HCT116 (cell line): ENCODE results near the gene COL1A1. TPM values are rescaled to one million over a fixed set of nuclear protein-coding genes. Genes with fewer than 3 reads are reported as not detected.

ENCODE experiments used
- ATAC-seq: fragments of 200-7000 bp; cut with Tn5 transposase; 2 replicates; pipeline ENCODE4 v1.9.1; 2020; ENCODE audit warnings: mild to moderate bottlenecking, moderate library complexity
- BruUV-seq: library from RNA; stranded (reverse); fragments of 400-500 nt; replicated peaks from 2 replicates; lab custom pipeline; 2021; lab: Mats Ljungman, UMichigan
- CTCF ChIA-PET: fragments of 300-600 bp; sonication (Branson Sonifier 250); formaldehyde crosslinking; loops from one replicate; lab custom pipeline; 2021; ENCODE audit warnings: antibody characterized with exemption; lab: Charles Lee
- POLR2A ChIA-PET: fragments of 300-600, 350-600 bp; sonication (Branson Sonifier 250); formaldehyde crosslinking; loops from one replicate; lab custom pipeline; 2021; ENCODE audit warnings: antibody characterized with exemption; lab: Charles Lee
- RAD21 ChIA-PET, 2 experiments: fragments of 300-600 bp; sonication (Branson Sonifier 250); formaldehyde crosslinking; loops; one replicate each; lab custom pipeline; 2023; ENCODE audit warnings: low total read pairs in 2 of 2; ENCODE audit not compliant: uncharacterized antibody in 2 of 2, unreplicated experiment in 2 of 2, low non-redundant PET in 1 of 2; lab: Charles Lee
- DNase-seq: peaks from one replicate; pipeline ENCODE4 v3.0.0-alpha.2; 2010; ENCODE audit warnings: low read depth, low spot score
- H2AFZ ChIP-seq: fragments of 200-600 bp; shearing (Covaris generic), sonication (generic); 2 replicates; pipeline ENCODE4 v1.6.1; 2017; ENCODE audit warnings: low read depth, mixed run types, mixed read lengths, antibody characterized with exemption, low read length; ENCODE audit not compliant: poor library complexity, severe bottlenecking
- H3K27ac ChIP-seq: 2 replicates; pipeline ENCODE4 v1.5.1; 2012; ENCODE audit warnings: low read depth, low read length
- H3K27me3 ChIP-seq: fragments of 200-600 bp; sonication (generic); 2 replicates; pipeline ENCODE4 v1.6.1; 2016; ENCODE audit warnings: mixed run types, low read length, mixed read lengths; ENCODE audit not compliant: insufficient read depth
- H3K36me3 ChIP-seq, 2 experiments: fragments of 200-500 bp in 1 of 2; fragments of 200-600 bp in 1 of 2; sonication (Bioruptor generic) in 1 of 2; sonication (generic) in 1 of 2; 2 replicates each; pipeline versions ENCODE4 v1.5.1 to v1.6.1; 2014 to 2016; ENCODE audit warnings: low read length in 2 of 2, inconsistent platforms in 1 of 2, mixed read lengths in 1 of 2, mixed run types in 1 of 2; ENCODE audit not compliant: insufficient read depth in 2 of 2, control insufficient read depth in 1 of 2
- H3K4me1 ChIP-seq, 2 experiments: fragments of 200-600 bp in 1 of 2; sonication (generic) in 1 of 2; 2 replicates each; pipeline versions ENCODE4 v1.5.1 to v1.6.1; 2012 to 2017; ENCODE audit warnings: low read length in 2 of 2, inconsistent platforms in 1 of 2, mild to moderate bottlenecking in 1 of 2, mixed read lengths in 1 of 2, mixed run types in 1 of 2, moderate library complexity in 1 of 2; ENCODE audit not compliant: insufficient read depth in 2 of 2, control insufficient read depth in 1 of 2
- H3K4me2 ChIP-seq: fragments of 200-600 bp; sonication (generic); 2 replicates; pipeline ENCODE4 v1.6.1; 2017; ENCODE audit warnings: mixed run types, low read length, mixed read lengths
- H3K4me3 ChIP-seq, 2 experiments: fragments of 200-600 bp in 1 of 2; sonication (generic) in 1 of 2; replicated peaks in 1 of 2; 2 replicates each; pipeline ENCODE4 v1.5.1; 2011 to 2016; ENCODE audit warnings: low read length in 2 of 2, control low read depth in 1 of 2, low read depth in 1 of 2, mild to moderate bottlenecking in 1 of 2, mixed read lengths in 1 of 2, mixed run types in 1 of 2
- H3K79me2 ChIP-seq: fragments of 200-600 bp; sonication (generic); 2 replicates; pipeline ENCODE4 v1.6.1; 2017; ENCODE audit warnings: mild to moderate bottlenecking, mixed run types, low read length, moderate library complexity, mixed read lengths; ENCODE audit not compliant: insufficient read depth
- H3K9ac ChIP-seq: fragments of 200-600 bp; sonication (generic); 2 replicates; pipeline ENCODE4 v1.6.1; 2016; ENCODE audit warnings: low read length, mixed read lengths
- H3K9me2 ChIP-seq: fragments of 200-600 bp; sonication (generic), shearing (Covaris generic); 2 replicates; pipeline ENCODE4 v1.6.1; 2017; ENCODE audit warnings: mixed run types, mild to moderate bottlenecking, moderate library complexity; ENCODE audit not compliant: insufficient read depth
- H3K9me3 ChIP-seq, 2 experiments: fragments of 200-500 bp in 1 of 2; fragments of 200-600 bp in 1 of 2; sonication (Bioruptor generic) in 1 of 2; sonication (generic) in 1 of 2; 2 replicates each; pipeline ENCODE4 v1.6.1; 2014 to 2017; ENCODE audit warnings: low read length in 2 of 2, mixed read lengths in 2 of 2, inconsistent platforms in 1 of 2, low read depth in 1 of 2, mild to moderate bottlenecking in 1 of 2, mixed run types in 1 of 2, moderate library complexity in 1 of 2; ENCODE audit not compliant: control insufficient read depth in 1 of 2, insufficient read depth in 1 of 2
- H4K20me1 ChIP-seq: fragments of 200-600 bp; sonication (generic), shearing (Covaris generic); 2 replicates; pipeline ENCODE4 v1.6.1; 2017; ENCODE audit warnings: mixed run types, mild to moderate bottlenecking, moderate library complexity; ENCODE audit not compliant: insufficient read depth
- CBX3 ChIP-seq: IDR thresholded peaks from 2 replicates; pipeline ENCODE4 v1.6.1; 2012; ENCODE audit warnings: low read depth
- EGR1 ChIP-seq: IDR thresholded peaks from 2 replicates; pipeline ENCODE4 v1.6.1; 2012; ENCODE audit warnings: low read depth
- ELF1 ChIP-seq: IDR thresholded peaks from 2 replicates; pipeline ENCODE4 v1.6.1; 2012; ENCODE audit warnings: low read depth, borderline replicate concordance
- EZH2phosphoT487 ChIP-seq: fragments of 200-600 bp; IDR thresholded peaks from 2 replicates; pipeline ENCODE4 v1.6.1; 2018; ENCODE audit warnings: antibody characterized with exemption, borderline replicate concordance
- FOSL1 ChIP-seq: IDR thresholded peaks from 2 replicates; pipeline ENCODE4 v1.6.1; 2012; ENCODE audit warnings: low read depth
- POLR2A ChIP-seq: IDR thresholded peaks from 2 replicates; pipeline ENCODE4 v1.7.0; 2011; ENCODE audit warnings: borderline replicate concordance; ENCODE audit not compliant: insufficient read depth, insufficient read length; ENCODE audit errors: extremely low read depth
- POLR2AphosphoS5 ChIP-seq: IDR thresholded peaks from 2 replicates; pipeline ENCODE4 v1.6.1; 2011; ENCODE audit warnings: mild to moderate bottlenecking, low read depth, low read length, moderate library complexity
- RAD21 ChIP-seq: IDR thresholded peaks from 2 replicates; pipeline ENCODE4 v1.6.1; 2012; ENCODE audit warnings: low read depth, mild to moderate bottlenecking
- SIN3A ChIP-seq: IDR thresholded peaks from 2 replicates; pipeline ENCODE4 v1.6.1; 2012; ENCODE audit warnings: low read depth
- SP1 ChIP-seq: IDR thresholded peaks from 2 replicates; pipeline ENCODE4 v1.6.1; 2012; ENCODE audit warnings: low read depth
- TCF7L2 ChIP-seq: IDR thresholded peaks from 2 replicates; pipeline ENCODE4 v1.7.0; 2011; ENCODE audit warnings: borderline replicate concordance, inconsistent platforms; ENCODE audit not compliant: insufficient read depth, insufficient read length; ENCODE audit errors: extremely low read depth
- ZFX ChIP-seq: fragments of 450-650 bp; IDR thresholded peaks from 2 replicates; pipeline ENCODE4 v1.6.1; 2017
- intact Hi-C: fragments of 100-400 bp; cut with micrococcal nuclease; formaldehyde crosslinking; loops from 2 replicates; pipeline ENCODE4 v1.10.0; 2022
- total RNA-seq: library from RNA; stranded (reverse); gene quantifications from one replicate; pipeline ENCODE4 v1.2.1, GENCODE V29; 2021; ENCODE audit not compliant: unreplicated experiment
- TF ChIP-seq, protein P1 (sequence below): IDR thresholded peaks from 2 replicates; pipeline ENCODE4 v1.6.1; 2012; ENCODE audit warnings: low read depth
- TF ChIP-seq, protein P2 (sequence below): IDR thresholded peaks from 2 replicates; pipeline ENCODE4 v1.6.1; 2012
- TF ChIP-seq, protein P3 (sequence below): IDR thresholded peaks from 2 replicates; pipeline ENCODE4 v1.6.1; 2011; ENCODE audit warnings: mild to moderate bottlenecking, low read length, moderate library complexity; ENCODE audit not compliant: insufficient replicate concordance; ENCODE audit errors: extremely low read depth
- TF ChIP-seq, protein P4 (sequence below): IDR thresholded peaks from 2 replicates; pipeline ENCODE4 v1.6.1; 2012

COL1A1 gene
- total RNA-seq, 1 experiment from 2014 or later, result 33.6 TPM

DNA sequence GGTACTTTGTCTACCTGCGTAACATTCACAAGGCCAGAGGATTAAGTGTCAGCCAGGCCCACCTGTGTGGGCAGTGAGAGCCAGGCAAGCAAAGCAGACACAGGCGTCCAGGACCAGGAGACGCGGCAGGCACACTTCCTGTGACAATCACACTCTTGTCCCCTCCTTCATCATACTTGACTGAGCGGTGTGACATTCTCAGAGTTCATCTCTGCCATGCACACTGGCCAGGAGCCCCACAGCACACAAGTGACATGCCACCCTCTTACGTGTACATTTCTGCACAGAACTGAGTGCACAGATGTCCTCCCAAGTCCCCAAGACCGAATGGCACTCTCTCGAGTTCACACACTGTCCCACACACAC, 59.7 kb downstream of the COL1A1 start:
- ChIA-PET CTCF (interaction anchor here (0.9 to 1.8 kb wide), 3 partner anchors 10 to 28 kb away, joined by 3 to 5 read pairs (median 5); no protein-coding TSS in a partner anchor), POLR2A (interaction anchor here (1.1 kb wide), 1 partner anchor 10 kb away, joined by 3 read pairs; no protein-coding TSS in a partner anchor), RAD21 (no interaction called here)
- H3K4me1 ChIP-seq, result peaks cover 0 to 10% of the 10 kb centered on the region in 2 experiments; a peak in 2 of 4 replicates
- intact Hi-C loops, result no loop called here
- no TSS peak for BruUV-seq
- H3K27me3 ChIP-seq, result no peaks in the 10 kb centered on the region
- no peaks in the 10 kb centered on the region for H3K9me2 ChIP-seq
- H3K9ac ChIP-seq, result no peak overlapping the region
- no peak overlapping the region for H2AFZ ChIP-seq
- H3K4me2 ChIP-seq, result no peak overlapping the region
- no peak overlapping the region for H3K27ac ChIP-seq
- no peak for DNase-seq
- TF ChIP-seq ELF1 (no peak), EGR1 (no peak), CBX3 (no peak), POLR2AphosphoS5 (no peak), RAD21 (no peak), EZH2phosphoT487 (no peak), TCF7L2 (no peak), POLR2A (no peak), ZFX (no peak), FOSL1 (no peak), SIN3A (no peak), SP1 (no peak)
- TF ChIP-seq, protein P1, sequence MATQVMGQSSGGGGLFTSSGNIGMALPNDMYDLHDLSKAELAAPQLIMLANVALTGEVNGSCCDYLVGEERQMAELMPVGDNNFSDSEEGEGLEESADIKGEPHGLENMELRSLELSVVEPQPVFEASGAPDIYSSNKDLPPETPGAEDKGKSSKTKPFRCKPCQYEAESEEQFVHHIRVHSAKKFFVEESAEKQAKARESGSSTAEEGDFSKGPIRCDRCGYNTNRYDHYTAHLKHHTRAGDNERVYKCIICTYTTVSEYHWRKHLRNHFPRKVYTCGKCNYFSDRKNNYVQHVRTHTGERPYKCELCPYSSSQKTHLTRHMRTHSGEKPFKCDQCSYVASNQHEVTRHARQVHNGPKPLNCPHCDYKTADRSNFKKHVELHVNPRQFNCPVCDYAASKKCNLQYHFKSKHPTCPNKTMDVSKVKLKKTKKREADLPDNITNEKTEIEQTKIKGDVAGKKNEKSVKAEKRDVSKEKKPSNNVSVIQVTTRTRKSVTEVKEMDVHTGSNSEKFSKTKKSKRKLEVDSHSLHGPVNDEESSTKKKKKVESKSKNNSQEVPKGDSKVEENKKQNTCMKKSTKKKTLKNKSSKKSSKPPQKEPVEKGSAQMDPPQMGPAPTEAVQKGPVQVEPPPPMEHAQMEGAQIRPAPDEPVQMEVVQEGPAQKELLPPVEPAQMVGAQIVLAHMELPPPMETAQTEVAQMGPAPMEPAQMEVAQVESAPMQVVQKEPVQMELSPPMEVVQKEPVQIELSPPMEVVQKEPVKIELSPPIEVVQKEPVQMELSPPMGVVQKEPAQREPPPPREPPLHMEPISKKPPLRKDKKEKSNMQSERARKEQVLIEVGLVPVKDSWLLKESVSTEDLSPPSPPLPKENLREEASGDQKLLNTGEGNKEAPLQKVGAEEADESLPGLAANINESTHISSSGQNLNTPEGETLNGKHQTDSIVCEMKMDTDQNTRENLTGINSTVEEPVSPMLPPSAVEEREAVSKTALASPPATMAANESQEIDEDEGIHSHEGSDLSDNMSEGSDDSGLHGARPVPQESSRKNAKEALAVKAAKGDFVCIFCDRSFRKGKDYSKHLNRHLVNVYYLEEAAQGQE, result no peak
- TF ChIP-seq, protein P2, sequence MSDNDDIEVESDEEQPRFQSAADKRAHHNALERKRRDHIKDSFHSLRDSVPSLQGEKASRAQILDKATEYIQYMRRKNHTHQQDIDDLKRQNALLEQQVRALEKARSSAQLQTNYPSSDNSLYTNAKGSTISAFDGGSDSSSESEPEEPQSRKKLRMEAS, result no peak
- TF ChIP-seq, protein P3, sequence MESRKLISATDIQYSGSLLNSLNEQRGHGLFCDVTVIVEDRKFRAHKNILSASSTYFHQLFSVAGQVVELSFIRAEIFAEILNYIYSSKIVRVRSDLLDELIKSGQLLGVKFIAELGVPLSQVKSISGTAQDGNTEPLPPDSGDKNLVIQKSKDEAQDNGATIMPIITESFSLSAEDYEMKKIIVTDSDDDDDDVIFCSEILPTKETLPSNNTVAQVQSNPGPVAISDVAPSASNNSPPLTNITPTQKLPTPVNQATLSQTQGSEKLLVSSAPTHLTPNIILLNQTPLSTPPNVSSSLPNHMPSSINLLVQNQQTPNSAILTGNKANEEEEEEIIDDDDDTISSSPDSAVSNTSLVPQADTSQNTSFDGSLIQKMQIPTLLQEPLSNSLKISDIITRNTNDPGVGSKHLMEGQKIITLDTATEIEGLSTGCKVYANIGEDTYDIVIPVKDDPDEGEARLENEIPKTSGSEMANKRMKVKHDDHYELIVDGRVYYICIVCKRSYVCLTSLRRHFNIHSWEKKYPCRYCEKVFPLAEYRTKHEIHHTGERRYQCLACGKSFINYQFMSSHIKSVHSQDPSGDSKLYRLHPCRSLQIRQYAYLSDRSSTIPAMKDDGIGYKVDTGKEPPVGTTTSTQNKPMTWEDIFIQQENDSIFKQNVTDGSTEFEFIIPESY, result no peak
- TF ChIP-seq, protein P4, sequence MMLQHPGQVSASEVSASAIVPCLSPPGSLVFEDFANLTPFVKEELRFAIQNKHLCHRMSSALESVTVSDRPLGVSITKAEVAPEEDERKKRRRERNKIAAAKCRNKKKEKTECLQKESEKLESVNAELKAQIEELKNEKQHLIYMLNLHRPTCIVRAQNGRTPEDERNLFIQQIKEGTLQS, result no peak
- H3K79me2 ChIP-seq, result peaks cover 71% of the 10 kb centered on the region
- ATAC-seq, result no peak
- peaks cover 4% of the 10 kb centered on the region; the same call in 1 of the 2 replicates for H4K20me1 ChIP-seq
- peaks cover 77 to 92% of the 10 kb centered on the region in 2 experiments for H3K36me3 ChIP-seq
- no peaks in the 10 kb centered on the region for H3K9me3 ChIP-seq
- no peak overlapping the region for H3K4me3 ChIP-seq
